Stimulated activated CD8-positive, alpha-beta memory T cell treated with anti-CD3 and anti-CD28 coated beads, Interleukin-7, amount 100 ng/mL, for 24 hours (primary cell): ENCODE results near the gene DCBLD2.

Experiments
- DNase-seq: peaks from one replicate; pipeline ENCODE4 v3.0.0-alpha.2; 2020; ENCODE audit warnings: low read depth

The DCBLD2 gene

DNA sequence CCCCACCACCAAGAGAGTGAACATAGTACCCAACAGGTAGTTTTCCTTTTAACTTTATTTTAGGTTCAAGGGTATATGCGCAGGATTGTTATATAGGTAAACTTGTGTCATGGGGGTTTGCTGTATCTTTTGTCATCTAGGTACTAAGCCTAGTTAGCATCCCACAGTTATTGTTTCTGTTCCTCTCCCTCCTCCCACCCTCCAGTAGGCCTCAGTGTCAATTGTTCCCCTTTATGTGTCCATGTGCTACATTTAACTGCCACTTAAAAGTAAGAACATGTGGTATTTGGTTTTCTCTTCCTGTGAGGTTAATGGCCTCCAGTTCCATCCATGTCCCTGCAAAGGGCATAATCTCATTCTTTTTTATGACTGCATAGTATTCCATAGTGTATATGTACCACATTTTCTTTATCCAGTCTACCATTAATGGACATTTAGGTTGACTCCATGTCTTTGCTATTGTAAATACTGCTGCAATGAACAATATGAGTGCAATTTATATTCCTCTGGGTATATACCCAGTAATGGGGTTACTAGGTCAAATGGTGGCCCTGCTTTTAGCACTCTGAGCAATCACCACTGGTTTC is 72.2 kb downstream of the DCBLD2 start:
- DNase-seq: no peak

- no peak for DNase-seq
These were observed 74.1 kb downstream of the DCBLD2 start for GRCh38 chr3:98827221-98827920.

DNA sequence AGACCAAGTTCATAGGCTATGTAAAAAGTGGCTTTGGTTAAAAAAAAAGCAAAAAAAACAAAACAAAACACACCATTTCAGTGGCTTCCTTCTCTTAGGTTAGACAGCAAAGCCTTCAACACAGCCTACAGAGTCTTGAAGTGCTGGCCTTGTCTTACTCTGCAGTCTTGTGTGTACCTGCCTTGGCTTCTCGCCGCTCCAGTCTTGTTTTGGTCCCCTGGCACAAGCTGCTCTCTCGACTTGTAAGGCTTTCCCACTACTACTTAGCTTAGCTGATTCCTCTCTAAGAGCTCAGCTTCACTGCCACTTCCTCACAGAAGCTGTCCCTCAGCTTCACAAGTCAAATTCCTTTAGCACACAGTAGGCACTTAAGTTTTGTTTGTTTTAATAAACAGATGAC is 75.4 kb downstream of the DCBLD2 start:
- no peak for DNase-seq

GRCh38 chr3:98824256-98824655 is 77.2 kb downstream of the DCBLD2 start:
- DNase-seq: no peak

DNA sequence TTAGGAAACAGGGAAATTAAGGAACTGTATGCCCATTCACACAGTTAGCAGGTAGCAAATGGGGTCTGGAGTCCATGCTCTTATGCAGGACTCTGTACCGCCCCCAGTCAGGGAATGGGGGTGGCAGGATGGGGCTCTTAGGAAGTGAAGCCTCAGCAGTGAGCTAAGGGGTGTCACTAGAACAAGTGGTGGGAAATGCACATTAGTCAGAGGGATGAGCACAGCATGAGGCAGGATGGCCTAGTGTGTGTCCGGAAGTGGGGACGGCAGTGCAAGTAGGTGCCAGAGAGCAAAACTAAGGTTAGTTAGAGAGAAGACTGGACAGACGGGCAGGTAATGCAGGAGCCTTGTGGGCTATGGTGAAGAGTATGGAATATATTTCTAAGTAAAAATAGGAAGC is 77.7 kb downstream of the DCBLD2 start:
- no peak for DNase-seq

GRCh38 chr3:98821063-98821462 is 80.4 kb downstream of the DCBLD2 start:
- DNase-seq: no peak

- DNase-seq: no peak
These were observed 83.9 kb downstream of the DCBLD2 start for GRCh38 chr3:98817547-98818041.

- no peak for DNase-seq
These were observed 86.6 kb downstream of the DCBLD2 start for GRCh38 chr3:98814817-98815420.

DNA sequence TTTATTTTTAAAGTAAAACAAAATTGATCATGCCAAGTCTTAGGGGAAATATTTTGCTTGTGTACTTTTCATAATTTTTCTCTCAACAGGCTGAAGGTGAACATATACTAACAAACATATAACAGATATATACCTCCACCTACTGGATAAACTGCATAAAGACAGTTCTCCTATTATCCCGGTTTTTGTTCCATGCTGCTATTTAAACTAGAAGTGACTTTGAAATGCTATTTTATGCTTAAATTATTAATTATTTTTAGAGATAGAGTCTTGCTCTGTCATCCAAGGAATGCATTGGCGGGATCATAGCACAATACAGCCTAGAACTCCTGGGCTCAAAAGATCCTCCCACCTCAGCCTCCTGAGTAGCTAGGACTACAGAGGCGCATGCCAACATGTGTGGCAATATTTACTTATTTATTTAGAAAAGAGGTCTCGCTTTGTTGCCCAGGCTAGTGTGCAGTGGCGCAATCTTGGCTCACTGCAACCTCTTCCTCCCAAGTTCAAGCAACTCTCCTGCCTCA is 88.6 kb downstream of the DCBLD2 start:
- no peak for DNase-seq

DNA sequence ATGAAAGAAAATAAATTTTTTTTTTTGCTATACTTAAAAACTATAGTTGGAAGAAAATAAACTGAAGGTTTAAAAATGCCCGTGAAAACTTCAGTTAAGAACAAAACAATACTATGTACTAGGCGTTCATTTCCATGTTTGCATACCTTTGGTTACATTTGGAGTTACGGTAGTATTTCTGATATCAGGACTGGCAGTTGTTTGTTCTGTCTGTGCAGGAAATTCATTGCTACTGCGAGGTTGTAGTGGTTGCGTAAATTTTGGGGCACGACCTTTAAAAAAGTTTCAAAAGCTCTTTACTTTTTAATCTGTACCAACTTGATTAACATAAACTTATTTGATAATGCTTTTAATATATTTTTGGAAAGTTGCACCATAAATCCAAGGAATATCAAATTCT is 90.4 kb downstream of the DCBLD2 start:
- no peak for DNase-seq

DNA sequence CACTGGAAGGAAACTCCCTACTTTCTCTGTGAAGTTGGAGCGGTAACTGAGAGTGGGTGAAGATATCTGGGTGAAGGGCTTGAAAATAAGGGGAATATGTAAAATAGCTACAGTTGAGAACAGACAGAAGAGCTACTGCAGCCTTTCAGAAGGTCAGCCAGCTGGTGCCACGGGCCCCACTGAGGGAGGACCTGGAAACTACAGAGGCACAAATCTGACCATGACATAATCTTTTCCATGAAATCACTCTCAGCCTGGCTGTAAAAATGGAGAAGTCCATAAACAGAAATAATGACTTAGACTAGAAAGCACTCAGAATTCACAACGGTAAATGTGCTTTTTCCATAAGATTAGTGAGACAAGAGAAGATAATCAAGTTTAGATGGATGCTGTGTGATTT is 91.9 kb downstream of the DCBLD2 start:
- no peak for DNase-seq

- DNase-seq: no peak
These were observed 93.4 kb downstream of the DCBLD2 start for GRCh38 chr3:98808071-98808470.

DNA sequence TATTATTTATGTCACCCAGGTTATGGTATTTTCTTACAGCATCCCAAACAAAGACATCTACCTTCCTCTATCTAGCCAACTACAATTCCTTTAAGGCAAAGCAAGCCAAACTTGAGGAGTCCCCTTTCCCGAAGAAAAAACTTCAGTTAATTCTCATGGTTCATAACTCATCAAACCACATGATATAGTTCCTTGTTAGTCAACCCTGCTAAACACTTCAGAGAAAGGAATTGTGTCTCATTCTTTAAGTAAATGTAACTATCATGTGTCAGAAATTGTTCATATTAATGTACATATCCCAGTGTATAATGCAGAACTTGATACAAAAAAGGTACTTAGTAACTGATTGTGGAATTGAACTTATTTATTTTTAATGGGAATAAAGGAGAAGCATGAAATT is 93.9 kb downstream of the DCBLD2 start:
- no peak for DNase-seq

GRCh38 chr3:98807011-98807410 is 94.5 kb downstream of the DCBLD2 start:
- no peak for DNase-seq

GRCh38 chr3:98806521-98806920 is 95.0 kb downstream of the DCBLD2 start:
- no peak for DNase-seq

DNA sequence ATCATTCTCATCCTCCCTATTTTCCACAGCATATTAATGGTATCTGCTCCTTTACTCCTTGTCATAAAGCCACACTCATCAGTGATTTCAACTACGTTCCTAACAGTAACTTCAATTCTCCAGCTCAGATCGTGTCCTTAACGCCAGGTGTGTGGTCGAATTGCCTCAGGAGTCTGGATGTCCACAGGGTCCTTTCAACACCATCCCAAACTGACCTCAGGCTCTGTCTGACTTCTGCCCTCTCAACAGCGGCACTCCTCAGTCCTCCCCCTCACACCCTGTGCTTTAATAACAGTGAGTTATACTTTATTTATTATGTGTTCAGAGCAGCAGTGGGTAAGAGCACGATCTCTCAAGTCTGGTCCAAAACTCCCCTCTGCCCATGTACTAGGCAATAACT is 95.9 kb downstream of the DCBLD2 start:
- no peak for DNase-seq

GRCh38 chr3:98801043-98801747 is 100.3 kb downstream of the DCBLD2 start:
- DNase-seq: no peak

DNA sequence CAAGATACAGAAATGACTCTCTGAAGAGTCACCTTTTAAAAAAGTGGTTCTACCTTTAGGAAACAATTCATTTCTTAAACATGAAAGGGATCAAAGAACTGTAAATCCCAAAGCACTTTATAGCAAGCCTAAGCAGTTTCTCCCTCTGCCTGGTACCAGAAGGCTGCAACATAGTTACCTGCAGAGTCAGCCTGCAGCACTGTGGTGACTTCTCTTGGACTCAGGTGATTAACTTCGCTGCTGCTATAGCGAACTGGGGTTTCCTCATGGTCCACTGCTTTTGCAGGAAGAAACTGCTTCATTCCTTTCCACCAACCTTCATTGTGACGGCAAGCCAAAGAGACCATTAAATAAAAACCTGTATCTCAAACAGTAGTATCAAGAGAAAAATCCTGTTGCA is 101.1 kb downstream of the DCBLD2 start:
- no peak for DNase-seq

DNA sequence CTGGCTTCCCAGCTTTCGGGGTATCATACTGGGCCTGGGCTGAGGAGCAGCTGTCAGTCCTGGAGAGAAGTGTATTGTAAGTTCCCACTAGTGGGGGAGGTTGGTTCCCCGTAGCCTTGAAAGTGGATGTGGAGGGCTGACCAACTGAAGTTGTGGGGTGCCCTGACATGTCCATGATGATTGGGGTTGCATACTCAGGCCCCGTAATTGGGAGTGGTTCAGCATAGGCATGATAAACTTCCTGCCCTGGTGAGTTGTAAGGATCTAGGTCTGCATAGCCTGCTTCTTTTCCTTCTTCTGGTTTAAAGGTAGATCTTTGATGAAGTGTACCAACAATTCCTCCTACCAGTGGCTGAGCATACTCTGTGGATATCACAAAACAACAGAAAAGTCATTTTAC is 102.0 kb downstream of the DCBLD2 start:
- no peak for DNase-seq

GRCh38 chr3:98798820-98799219 is 102.7 kb downstream of the DCBLD2 start:
- no peak for DNase-seq

GRCh38 chr3:98797905-98798304 is 103.6 kb downstream of the DCBLD2 start:
- no peak for DNase-seq

DNA sequence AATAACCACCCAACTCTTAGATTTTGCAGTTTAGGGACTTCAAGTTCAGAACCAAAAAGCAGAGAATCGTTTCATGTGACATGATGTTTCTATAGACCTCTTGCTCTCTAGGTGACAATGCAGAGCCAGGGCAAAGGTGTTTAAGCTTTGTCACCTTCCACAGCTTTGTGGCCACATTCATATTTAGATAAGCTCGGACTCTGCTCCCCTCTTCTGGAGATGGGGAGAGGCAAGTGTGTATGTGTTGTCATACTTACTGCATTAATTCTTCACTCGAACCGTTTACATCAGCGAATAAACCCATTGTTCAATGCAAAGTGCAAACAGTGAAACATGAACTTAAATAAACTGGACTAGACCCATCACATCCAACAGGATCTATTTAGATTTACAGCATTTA is 105.2 kb downstream of the DCBLD2 start:
- no peak for DNase-seq

DNA sequence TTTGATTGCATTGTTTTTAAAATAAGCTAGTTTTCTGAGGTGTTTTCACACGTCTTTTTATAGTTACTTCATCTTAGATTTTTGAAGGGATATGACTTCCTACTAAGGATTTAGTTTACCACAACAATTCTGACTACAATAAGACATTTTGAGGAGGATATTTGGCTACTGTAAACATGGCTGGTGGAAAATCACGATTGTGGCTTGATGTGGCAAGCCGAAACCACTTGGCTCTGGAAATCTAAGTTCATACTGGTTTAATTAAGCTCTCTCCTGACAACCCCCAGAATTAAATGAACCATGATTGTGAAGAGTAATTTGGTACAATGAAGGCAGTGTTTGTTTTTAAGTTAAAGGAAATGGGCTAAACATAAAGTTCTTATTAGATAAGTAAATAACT is 107.5 kb downstream of the DCBLD2 start:
- no peak for DNase-seq
